DOHH2 (cell line): ENCODE measurements around the gene NKX2-3.

ENCODE experiments used
- H3F3A ChIP-seq: fragments of 200-600 bp; sonication (generic), shearing (Covaris generic); 2 replicates; pipeline ENCODE4 v1.6.0; 2016; ENCODE audit warnings: antibody characterized with exemption, mild to moderate bottlenecking; ENCODE audit not compliant: control insufficient read depth, insufficient read depth
- H3K27ac ChIP-seq: fragments of 200-600 bp; sonication (generic); 2 replicates; pipeline ENCODE4 v1.5.1; 2014; ENCODE audit warnings: low read depth, mild to moderate bottlenecking, low read length, moderate library complexity
- H3K27me3 ChIP-seq: fragments of 200-600 bp; sonication (generic); 2 replicates; pipeline ENCODE4 v1.6.1; 2014; ENCODE audit warnings: mild to moderate bottlenecking, low read length, mixed read lengths; ENCODE audit not compliant: control insufficient read depth
- H3K36me3 ChIP-seq: fragments of 200-600 bp; sonication (generic); 2 replicates; pipeline ENCODE4 v1.6.1; 2014; ENCODE audit warnings: mild to moderate bottlenecking, low read length, moderate library complexity, mixed read lengths; ENCODE audit not compliant: control insufficient read depth
- H3K4me1 ChIP-seq: fragments of 200-600 bp; sonication (generic); 2 replicates; pipeline ENCODE4 v1.6.1; 2014; ENCODE audit warnings: mild to moderate bottlenecking, low read length, mixed read lengths; ENCODE audit not compliant: control insufficient read depth
- H3K4me2 ChIP-seq: fragments of 200-600 bp; sonication (generic); 2 replicates; pipeline ENCODE4 v1.6.0; 2014; ENCODE audit warnings: mild to moderate bottlenecking, low read length, moderate library complexity
- H3K4me3 ChIP-seq: fragments of 200-600 bp; sonication (generic); 2 replicates; pipeline ENCODE4 v1.5.1; 2014; ENCODE audit warnings: mild to moderate bottlenecking, low read length, mixed read lengths
- H3K79me2 ChIP-seq: fragments of 200-600 bp; sonication (generic); 2 replicates; pipeline ENCODE4 v1.6.1; 2014; ENCODE audit warnings: mild to moderate bottlenecking, low read length, mixed read lengths; ENCODE audit not compliant: control insufficient read depth
- H3K9me2 ChIP-seq: fragments of 200-600 bp; sonication (generic); replicated peaks from 2 replicates; pipeline ENCODE4 v1.6.1; 2014; ENCODE audit warnings: mild to moderate bottlenecking, low read length, mixed read lengths; ENCODE audit not compliant: control insufficient read depth
- H3K9me3 ChIP-seq: fragments of 200-600 bp; sonication (generic); 2 replicates; pipeline ENCODE4 v1.6.1; 2014; ENCODE audit warnings: antibody characterized with exemption, low read length, mixed read lengths; ENCODE audit not compliant: control insufficient read depth, insufficient read depth
- H4K20me1 ChIP-seq: fragments of 200-600 bp; sonication (generic); 2 replicates; pipeline ENCODE4 v1.6.0; 2014; ENCODE audit warnings: low read depth, mild to moderate bottlenecking, antibody characterized with exemption, low read length, moderate library complexity; ENCODE audit not compliant: control insufficient read depth, insufficient read depth
- EZH2phosphoT487 ChIP-seq: fragments of 200-600 bp; sonication (generic); IDR thresholded peaks from 2 replicates; pipeline ENCODE4 v1.6.1; 2017; ENCODE audit warnings: borderline replicate concordance, mild to moderate bottlenecking, antibody characterized with exemption, low read length, moderate library complexity, mixed read lengths
- TF ChIP-seq, protein P1 (sequence below): fragments of 200-600 bp; sonication (generic); IDR thresholded peaks from one replicate; pipeline ENCODE4 v1.5.1; 2014; ENCODE audit warnings: antibody characterized with exemption, mild to moderate bottlenecking, low read depth, low read length; ENCODE audit not compliant: poor library complexity, severe bottlenecking

Gene NKX2-3

DNA sequence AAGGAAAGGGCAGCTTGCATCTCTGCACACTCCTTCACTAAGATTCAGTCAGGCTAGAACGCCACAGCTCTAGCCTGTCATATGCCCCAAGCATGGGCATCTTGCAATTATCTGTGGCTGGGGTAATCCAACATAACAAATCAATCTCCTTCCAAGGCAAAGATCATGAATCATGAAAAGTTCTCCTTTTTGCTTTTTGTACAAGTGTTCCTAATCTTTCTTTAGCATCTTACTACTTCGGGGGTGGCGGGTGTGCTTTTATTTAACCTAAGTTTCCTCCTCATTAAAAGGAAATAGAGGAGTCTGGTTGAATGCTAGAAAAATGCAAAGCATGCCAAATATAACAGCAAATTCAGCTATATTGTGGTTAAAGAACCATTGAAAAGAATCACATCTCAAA, 43.5 kb upstream of the NKX2-3 start:
- H3F3A ChIP-seq = no peaks in the 10 kb centered on the region
- H3K36me3 ChIP-seq = no peaks in the 10 kb centered on the region
- peaks cover 41% of the 10 kb centered on the region for H3K27me3 ChIP-seq
- H3K4me3 ChIP-seq = no peak overlapping the region
- no peaks in the 10 kb centered on the region for H3K9me3 ChIP-seq
- no peaks in the 10 kb centered on the region for H3K79me2 ChIP-seq
- peaks cover 9% of the 10 kb centered on the region for H3K4me1 ChIP-seq
- H3K27ac ChIP-seq = no peak overlapping the region
- no peaks in the 10 kb centered on the region for H4K20me1 ChIP-seq
- H3K4me2 ChIP-seq = peak overlapping the region; percentile 8; the same call in 1 of the 2 replicates
- no peak for TF ChIP-seq EZH2phosphoT487
- TF ChIP-seq, protein P1, sequence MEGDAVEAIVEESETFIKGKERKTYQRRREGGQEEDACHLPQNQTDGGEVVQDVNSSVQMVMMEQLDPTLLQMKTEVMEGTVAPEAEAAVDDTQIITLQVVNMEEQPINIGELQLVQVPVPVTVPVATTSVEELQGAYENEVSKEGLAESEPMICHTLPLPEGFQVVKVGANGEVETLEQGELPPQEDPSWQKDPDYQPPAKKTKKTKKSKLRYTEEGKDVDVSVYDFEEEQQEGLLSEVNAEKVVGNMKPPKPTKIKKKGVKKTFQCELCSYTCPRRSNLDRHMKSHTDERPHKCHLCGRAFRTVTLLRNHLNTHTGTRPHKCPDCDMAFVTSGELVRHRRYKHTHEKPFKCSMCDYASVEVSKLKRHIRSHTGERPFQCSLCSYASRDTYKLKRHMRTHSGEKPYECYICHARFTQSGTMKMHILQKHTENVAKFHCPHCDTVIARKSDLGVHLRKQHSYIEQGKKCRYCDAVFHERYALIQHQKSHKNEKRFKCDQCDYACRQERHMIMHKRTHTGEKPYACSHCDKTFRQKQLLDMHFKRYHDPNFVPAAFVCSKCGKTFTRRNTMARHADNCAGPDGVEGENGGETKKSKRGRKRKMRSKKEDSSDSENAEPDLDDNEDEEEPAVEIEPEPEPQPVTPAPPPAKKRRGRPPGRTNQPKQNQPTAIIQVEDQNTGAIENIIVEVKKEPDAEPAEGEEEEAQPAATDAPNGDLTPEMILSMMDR = no peak
- H3K9me2 ChIP-seq = no peaks in the 10 kb centered on the region

DNA sequence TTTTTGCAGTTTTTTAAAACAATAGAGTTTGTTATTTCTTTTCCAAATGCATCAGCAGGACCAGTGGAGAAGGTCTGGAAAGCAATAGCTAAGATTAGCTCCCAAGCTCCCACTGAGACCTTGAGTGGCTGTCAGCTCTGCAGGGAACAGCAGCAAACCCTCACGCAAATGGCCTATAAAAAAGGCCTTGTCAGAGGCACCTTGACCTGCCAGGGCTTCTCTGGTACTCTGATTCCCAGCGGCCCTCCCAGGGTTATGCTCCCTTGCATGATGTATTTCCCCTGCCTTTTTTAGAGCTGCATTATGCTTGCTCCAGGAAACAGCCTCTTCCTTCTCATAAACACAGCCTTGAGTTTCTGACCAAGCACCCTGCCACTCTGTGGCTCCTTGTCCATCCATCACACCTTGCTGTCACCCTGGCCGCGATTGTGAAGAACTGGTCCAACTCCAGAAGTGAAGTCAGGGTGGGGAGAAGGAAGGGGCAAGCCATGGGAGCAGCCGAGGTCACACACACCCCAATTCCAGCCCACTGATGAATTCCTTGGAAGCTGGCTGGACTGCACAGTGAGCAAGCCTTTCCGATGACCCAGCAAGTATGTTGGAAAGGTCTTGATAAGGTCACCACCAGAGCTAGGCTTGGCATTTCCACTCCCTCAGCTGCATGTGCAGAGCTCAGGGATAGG, 35.3 kb upstream of the NKX2-3 start:
- Histone ChIP-seq H3K79me2 (no peaks in the 10 kb centered on the region), H4K20me1 (no peaks in the 10 kb centered on the region), H3K4me3 (no peak overlapping the region), H3K9me2 (no peaks in the 10 kb centered on the region), H3F3A (no peaks in the 10 kb centered on the region), H3K36me3 (no peaks in the 10 kb centered on the region), H3K4me1 (no peaks in the 10 kb centered on the region), H3K27me3 (no peaks in the 10 kb centered on the region), H3K9me3 (no peaks in the 10 kb centered on the region), H3K4me2 (no peak overlapping the region), H3K27ac (no peak overlapping the region)
- TF ChIP-seq, protein P1 = no peak
- TF ChIP-seq EZH2phosphoT487 = no peak

DNA sequence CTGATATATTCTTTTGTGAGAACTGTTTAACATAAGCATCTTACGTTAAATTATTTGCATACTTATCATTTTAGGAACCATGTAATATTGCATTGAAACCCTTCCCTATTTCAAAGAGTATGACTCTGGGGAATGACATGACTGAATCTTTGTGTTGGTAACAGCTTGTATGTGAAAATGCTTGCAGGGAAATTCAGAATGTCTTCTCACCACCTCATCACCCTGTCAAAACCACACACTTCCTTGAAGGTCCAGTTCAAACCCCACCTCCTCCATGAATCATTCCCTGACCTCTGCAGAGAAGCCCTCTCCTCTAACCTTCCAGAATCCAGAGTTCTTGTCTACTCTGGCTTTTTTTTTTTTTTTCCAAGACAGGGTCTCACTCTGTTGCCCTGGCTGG, 26.3 kb upstream of the NKX2-3 start:
- Histone ChIP-seq H4K20me1 (no peaks in the 10 kb centered on the region), H3K9me2 (no peaks in the 10 kb centered on the region), H3F3A (no peaks in the 10 kb centered on the region), H3K79me2 (no peaks in the 10 kb centered on the region), H3K4me1 (no peaks in the 10 kb centered on the region), H3K27me3 (peaks cover 3% of the 10 kb centered on the region; the same call in 1 of the 2 replicates), H3K27ac (no peak overlapping the region), H3K36me3 (no peaks in the 10 kb centered on the region), H3K4me3 (no peak overlapping the region), H3K9me3 (no peaks in the 10 kb centered on the region), H3K4me2 (no peak overlapping the region)
- no peak for TF ChIP-seq EZH2phosphoT487
- TF ChIP-seq, protein P1 = no peak
